ENCODE measurements around the gene GTPBP3.

- no peak for TF ChIP-seq CEBPB (IDR thresholded peaks at IDR 0.05; ENCODE audit: borderline replicate concordance, low read depth, low read length)
- TF ChIP-seq CTCF (CRISPR knock-in tag; IDR thresholded peaks at IDR 0.05) = no peak
- TF ChIP-seq PHF5A (CRISPR knock-in tag; IDR thresholded peaks at IDR 0.05; ENCODE audit: low read depth, unreplicated experiment) = no peak
- TF ChIP-seq PTBP1 (IDR thresholded peaks at IDR 0.05; ENCODE audit: low read depth, low read length, poor library complexity, severe bottlenecking) = no peak
- TF ChIP-seq DBP (CRISPR knock-in tag; IDR thresholded peaks at IDR 0.05; ENCODE audit: not compliant biosample characterization) = no peak
- no peak for TF ChIP-seq PBX3 (CRISPR knock-in tag; IDR thresholded peaks at IDR 0.05; ENCODE audit: borderline replicate concordance)
- no peak for TF ChIP-seq ZNF549 (CRISPR knock-in tag; IDR thresholded peaks at IDR 0.05)
- no peak for TF ChIP-seq MTA3 (CRISPR knock-in tag; IDR thresholded peaks at IDR 0.05)
- TF ChIP-seq HBP1 (CRISPR knock-in tag; IDR thresholded peaks at IDR 0.05; ENCODE audit: low read depth) = no peak
These were observed 10.8 kb upstream of the GTPBP3 start for GRCh38 chr19:17326595-17326966.
